KG1 (cell line): ENCODE results near the gene ZNF777.

ENCODE experiments used
- DNase-seq: peaks from one replicate; lab custom pipeline; 2025; lab: John Stamatoyannopoulos, UW

Gene ZNF777

DNA sequence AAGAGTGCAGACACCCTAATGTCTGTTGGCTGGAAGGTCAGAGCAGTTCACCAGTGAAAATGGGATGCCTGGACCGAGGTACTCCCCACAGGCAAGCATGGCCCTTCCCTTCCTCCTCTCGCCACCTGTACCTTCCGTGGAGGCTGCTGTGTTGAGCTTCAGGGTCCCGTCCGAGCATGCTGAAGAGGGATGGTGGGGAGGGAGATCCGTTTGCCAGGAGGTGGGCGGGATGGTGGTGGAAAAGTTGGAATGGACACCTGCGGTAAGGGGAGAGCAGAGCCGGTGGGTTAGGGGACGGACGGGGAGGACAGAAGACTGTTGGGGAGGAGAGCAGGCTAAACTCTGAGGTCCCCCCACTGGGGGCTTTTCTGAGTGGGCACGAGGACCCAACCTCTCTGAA lies 15.9 kb upstream of the ZNF777 start:
- DNase-seq = no peak

DNA sequence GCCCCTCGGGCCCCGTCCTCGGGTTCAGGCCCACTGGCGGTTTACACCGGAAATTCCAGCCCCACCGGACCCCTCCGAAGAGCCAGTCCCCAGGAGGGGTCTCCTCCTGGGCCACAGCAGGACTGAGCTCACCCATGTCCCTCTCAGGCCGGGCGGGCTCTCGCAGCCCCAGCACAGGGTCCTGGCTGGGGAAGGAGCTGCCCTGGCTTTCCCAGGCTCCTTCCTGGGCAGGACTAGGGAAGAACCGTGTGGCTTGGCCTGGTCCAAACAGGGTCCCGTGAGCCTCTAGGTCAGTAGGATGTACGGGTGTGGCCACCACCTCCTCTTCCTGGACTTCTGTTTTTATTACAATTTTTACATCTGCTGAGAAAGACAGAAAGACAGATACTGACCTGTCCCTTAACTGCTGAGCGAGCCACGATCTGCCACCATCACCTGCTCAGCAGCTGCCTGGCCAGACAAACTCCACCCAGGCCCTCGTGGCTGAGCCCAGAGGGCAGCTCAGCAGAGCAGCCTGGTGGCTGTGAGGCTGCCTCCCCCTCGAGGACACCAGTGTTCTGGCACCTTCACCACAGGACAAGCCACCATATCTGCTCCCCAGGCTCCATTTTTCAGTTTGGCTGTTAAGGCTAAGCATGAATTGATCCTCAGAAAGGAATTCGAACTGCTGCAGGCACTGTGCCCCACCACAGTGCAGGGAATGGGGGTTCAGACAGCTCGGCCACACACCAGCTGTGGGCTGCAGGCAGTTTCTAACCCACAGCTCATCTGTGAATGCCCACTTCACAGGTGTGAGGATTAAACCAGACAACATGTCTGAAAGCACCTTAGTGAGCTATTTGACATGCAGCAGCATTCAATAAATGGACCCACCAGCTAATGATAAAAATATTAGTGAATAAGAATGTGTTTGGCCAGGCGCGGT lies 14.5 kb upstream of the ZNF777 start:
- DNase-seq = no peak

- DNase-seq = no peak
Measured at GRCh38 chr7:149474309-149475120, 13.7 kb upstream of the ZNF777 start.

DNA sequence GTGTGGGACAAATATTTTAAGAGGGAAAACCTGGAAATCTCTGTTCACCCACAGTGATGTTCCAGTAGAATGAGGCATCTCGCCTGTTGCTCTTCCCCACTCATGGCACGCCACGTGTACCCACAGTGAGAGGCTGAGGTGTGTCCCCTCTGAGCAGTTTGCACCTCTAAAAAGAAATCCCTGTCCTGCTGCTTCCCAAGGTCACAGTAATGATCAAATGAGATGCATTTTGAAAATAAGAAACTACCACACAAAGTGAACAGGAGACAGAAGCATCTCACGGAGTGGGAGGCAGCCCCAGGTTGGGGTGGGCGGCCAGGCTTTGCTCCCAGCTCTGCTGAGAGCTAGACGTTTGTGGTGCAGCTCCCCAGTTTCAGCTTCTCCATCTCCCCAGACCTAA lies 12.4 kb upstream of the ZNF777 start:
- DNase-seq = no peak

DNA sequence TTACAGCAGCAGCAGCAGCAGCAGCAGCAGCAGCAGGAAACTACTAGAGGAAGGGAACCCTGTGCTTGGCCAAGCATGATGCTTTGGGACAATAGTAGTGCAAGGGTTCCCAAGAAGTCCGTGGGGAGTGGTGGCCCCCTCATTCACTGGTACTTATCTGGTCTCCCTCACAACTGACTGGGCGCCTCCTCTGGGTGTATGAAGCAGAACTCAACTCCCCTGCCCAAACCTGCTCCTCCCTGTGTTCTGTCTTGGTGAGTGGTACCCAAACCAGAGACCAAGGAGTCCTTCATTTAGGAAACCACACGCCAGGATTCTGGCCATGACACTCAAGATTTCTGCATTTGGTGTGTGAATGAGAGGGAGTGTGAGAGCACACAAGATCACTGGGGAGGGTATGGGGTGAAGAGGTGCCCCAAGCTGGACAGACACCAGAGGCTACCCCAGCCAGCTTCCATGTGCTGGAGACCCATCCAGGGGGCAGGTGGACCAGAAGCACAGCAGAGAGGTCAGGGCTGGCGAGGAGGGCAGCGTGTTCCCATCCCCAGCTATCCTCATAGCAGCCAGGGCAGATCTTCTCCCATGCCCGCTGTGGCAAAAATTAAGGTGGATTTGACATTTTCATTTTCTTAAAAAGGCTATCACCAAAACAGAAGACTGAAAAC lies 10.6 kb upstream of the ZNF777 start:
- DNase-seq = no peak

GRCh38 chr7:149469806-149470205 lies 8.9 kb upstream of the ZNF777 start:
- DNase-seq = no peak

DNA sequence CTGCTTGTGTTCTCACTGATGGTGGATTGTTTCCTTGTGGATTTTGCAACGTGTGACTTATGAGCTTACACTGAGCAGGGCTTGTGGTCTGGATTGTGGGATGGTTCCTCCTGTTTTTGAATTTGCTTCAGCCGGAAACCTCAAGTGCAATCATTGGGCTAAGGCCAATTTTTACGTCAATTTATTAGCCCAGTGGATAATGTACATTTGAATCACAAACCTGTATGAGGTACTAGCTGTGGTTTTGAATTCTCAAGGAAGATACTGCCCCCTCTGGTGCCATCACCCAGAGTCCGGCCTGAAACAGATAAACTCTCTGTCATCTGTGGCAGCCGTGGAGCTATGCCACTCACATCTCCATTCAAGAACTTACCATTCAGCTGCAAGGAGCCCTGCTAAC lies 7.3 kb upstream of the ZNF777 start:
- DNase-seq = no peak

DNA sequence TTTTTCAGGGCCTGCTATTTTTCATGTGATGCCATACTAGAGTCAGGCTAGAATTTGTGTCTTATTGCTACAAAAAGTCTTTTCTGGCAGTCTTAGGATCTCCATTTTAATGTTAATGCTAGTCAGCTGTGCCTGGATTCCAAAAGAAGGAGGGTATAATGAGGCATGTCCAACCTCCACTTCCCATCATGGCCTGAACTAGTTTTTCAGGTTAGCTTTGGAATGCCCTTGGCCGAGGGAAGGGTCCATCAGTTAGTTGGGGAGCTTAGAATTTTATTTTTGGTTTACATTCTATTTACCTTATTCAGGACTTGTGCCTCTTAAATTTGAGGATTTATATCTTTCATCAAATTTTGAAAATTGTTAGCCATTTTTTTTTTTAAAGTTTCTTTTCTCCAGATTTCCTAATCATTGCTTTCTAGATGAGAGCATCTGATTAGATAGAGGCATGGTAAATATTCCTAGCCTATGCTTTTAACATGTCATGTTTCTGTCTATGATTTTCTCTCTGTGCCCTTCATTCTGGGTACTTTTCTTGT lies 6.5 kb upstream of the ZNF777 start:
- DNase-seq = no peak

GRCh38 chr7:149466364-149466763 lies 5.5 kb upstream of the ZNF777 start:
- no peak for DNase-seq

GRCh38 chr7:149463500-149464161 lies 2.8 kb upstream of the ZNF777 start:
- no peak for DNase-seq

GRCh38 chr7:149462101-149462520 lies 1.2 kb upstream of the ZNF777 start:
- DNase-seq = no peak

- DNase-seq = no peak
Measured at GRCh38 chr7:149459540-149460452, 1.1 kb downstream of the ZNF777 start.

DNA sequence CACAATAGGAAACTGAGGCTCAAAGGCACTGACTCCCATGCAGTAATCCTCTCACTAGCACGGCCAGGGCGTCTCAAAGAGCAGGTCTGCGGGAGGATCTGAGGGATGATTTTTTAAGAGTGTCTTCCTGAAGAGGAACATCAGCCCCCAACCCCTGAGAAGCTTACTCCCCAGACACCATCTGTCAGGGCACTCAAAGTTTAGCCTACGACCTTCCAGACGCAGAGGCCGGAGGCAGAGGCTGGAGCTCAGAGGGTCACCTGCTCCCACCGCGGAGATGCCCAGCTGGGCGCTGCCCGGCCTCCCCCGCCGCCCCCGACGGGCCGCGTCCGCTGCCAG lies 1.7 kb downstream of the ZNF777 start:
- DNase-seq = no peak

GRCh38 chr7:149458235-149458634 lies 2.6 kb downstream of the ZNF777 start:
- DNase-seq = no peak

DNA sequence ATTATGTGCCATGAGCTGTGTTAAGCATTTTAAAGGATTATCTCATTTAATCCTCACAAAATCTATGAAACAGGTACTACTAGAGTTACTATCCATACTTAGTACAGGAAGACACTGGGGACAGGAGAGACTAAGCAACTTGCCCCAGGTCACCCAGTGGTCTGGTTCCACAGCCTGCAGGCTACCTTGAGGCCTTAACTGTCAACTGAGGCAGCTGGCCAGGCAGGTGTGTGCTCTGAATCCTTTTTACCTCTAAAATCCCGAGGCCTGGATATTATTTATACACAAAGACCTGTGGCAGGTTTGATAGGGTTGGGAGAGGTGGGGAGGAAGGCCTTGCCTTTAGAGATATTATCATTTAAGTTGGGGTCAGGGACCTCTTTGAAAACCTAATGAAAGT lies 3.1 kb downstream of the ZNF777 start:
- DNase-seq = no peak

GRCh38 chr7:149456506-149457421 lies 4.1 kb downstream of the ZNF777 start:
- DNase-seq = no peak

GRCh38 chr7:149455175-149455950 lies 5.5 kb downstream of the ZNF777 start:
- no peak for DNase-seq

- no peak for DNase-seq
Measured at GRCh38 chr7:149454750-149455149, 6.1 kb downstream of the ZNF777 start.

- DNase-seq = no peak
Measured at GRCh38 chr7:149454006-149454405, 6.9 kb downstream of the ZNF777 start.
